CD14-positive monocyte (primary cell): ENCODE data around the gene OS9. TPM values are rescaled to one million over a fixed set of nuclear protein-coding genes. Genes with fewer than 3 reads are reported as not detected.

Experiments used
- DNase-seq, 3 donors: peaks; one replicate each; pipeline ENCODE4 v3.0.0-alpha.2; 2011 to 2022
- H2AFZ ChIP-seq: 2 replicates; pipeline ENCODE4 v1.6.0; 2012; ENCODE audit warnings: mild to moderate bottlenecking, low read depth, low read length, inconsistent platforms; ENCODE audit not compliant: insufficient read depth, poor library complexity, severe bottlenecking
- H3K27ac ChIP-seq, 2 donors: 1 replicate in 1 of 2; 2 replicates in 1 of 2; pipeline ENCODE4 v1.5.1; 2012 to 2013; ENCODE audit warnings: low read length in 2 of 2, control low read depth in 1 of 2, inconsistent platforms in 1 of 2, low read depth in 1 of 2, mild to moderate bottlenecking in 1 of 2
- H3K27me3 ChIP-seq, 2 donors: one replicate each; pipeline versions ENCODE4 v1.6.0 to v1.6.1; 2011 to 2013; ENCODE audit warnings: low read length in 2 of 2; ENCODE audit not compliant: control insufficient read depth in 2 of 2, insufficient read depth in 2 of 2
- H3K36me3 ChIP-seq, 2 donors: replicated peaks in 1 of 2; 1 replicate in 1 of 2; 2 replicates in 1 of 2; pipeline versions ENCODE4 v1.5.1 to v1.6.1; 2012 to 2013; ENCODE audit warnings: low read length in 2 of 2, control low read depth in 1 of 2, inconsistent platforms in 1 of 2, mild to moderate bottlenecking in 1 of 2; ENCODE audit not compliant: insufficient read depth in 2 of 2, control insufficient read depth in 1 of 2
- H3K4me1 ChIP-seq, 2 donors: 1 replicate in 1 of 2; 2 replicates in 1 of 2; pipeline versions ENCODE4 v1.5.1 to v1.6.1; 2012 to 2013; ENCODE audit warnings: low read length in 2 of 2, control low read depth in 1 of 2, inconsistent platforms in 1 of 2, mild to moderate bottlenecking in 1 of 2, moderate library complexity in 1 of 2; ENCODE audit not compliant: insufficient read depth in 2 of 2, control insufficient read depth in 1 of 2
- H3K4me2 ChIP-seq: replicated peaks from 2 replicates; pipeline ENCODE3; 2012; ENCODE audit warnings: low read length, moderate library complexity, mild to moderate bottlenecking; ENCODE audit not compliant: poor library complexity, severe bottlenecking; ENCODE audit errors: extremely low read depth
- H3K4me3 ChIP-seq, 3 experiments: fragments of 200-600 bp in 1 of 3; sonication (generic) in 1 of 3; replicated peaks in 1 of 3; 1 replicate in 2 of 3; 2 replicates in 1 of 3; pipeline ENCODE4 v1.5.1; 2011 to 2013; ENCODE audit warnings: low read length in 3 of 3, mild to moderate bottlenecking in 3 of 3, control low read depth in 2 of 3, low read depth in 2 of 3, inconsistent platforms in 1 of 3, moderate library complexity in 1 of 3
- H3K79me2 ChIP-seq: 2 replicates; pipeline ENCODE4 v1.6.0; 2012; ENCODE audit warnings: mild to moderate bottlenecking, control low read depth, inconsistent platforms, low read length, moderate library complexity; ENCODE audit not compliant: insufficient read depth
- H3K9ac ChIP-seq: 2 replicates; pipeline ENCODE4 v1.6.0; 2017; ENCODE audit warnings: low read length, mild to moderate bottlenecking; ENCODE audit not compliant: insufficient read depth, poor library complexity, severe bottlenecking
- H3K9me3 ChIP-seq, 2 donors: replicated peaks in 1 of 2; 1 replicate in 1 of 2; 2 replicates in 1 of 2; pipeline versions ENCODE4 v1.5.1 to v1.6.1; 2012 to 2013; ENCODE audit warnings: low read length in 2 of 2, control low read depth in 1 of 2; ENCODE audit not compliant: control insufficient read depth in 1 of 2, insufficient read depth in 1 of 2
- H4K20me1 ChIP-seq: 2 replicates; pipeline ENCODE4 v1.6.0; 2012; ENCODE audit warnings: mild to moderate bottlenecking, low read length, control low read depth, moderate library complexity; ENCODE audit not compliant: insufficient read depth
- H3K27ac Mint-ChIP-seq, 7 donors: one replicate each; pipeline ENCODE4 v1.8.0; 2020; ENCODE audit warnings: mild to moderate bottlenecking in 7 of 7, mixed read lengths in 7 of 7, moderate library complexity in 6 of 7, inconsistent platforms in 2 of 7
- H3K27me3 Mint-ChIP-seq, 3 donors: one replicate each; pipeline ENCODE4 v1.8.0; 2021 to 2022; ENCODE audit warnings: low read depth in 3 of 3, mild to moderate bottlenecking in 3 of 3, mixed read lengths in 3 of 3, moderate library complexity in 3 of 3, inconsistent platforms in 1 of 3
- H3K36me3 Mint-ChIP-seq, 2 donors: one replicate each; pipeline ENCODE4 v1.8.0; 2020; ENCODE audit warnings: mixed read lengths in 2 of 2, inconsistent platforms in 1 of 2, mild to moderate bottlenecking in 1 of 2
- H3K4me1 Mint-ChIP-seq: one replicate; pipeline ENCODE4 v1.8.0; 2020; ENCODE audit warnings: mild to moderate bottlenecking, mixed read lengths
- H3K4me3 Mint-ChIP-seq, 2 donors: one replicate each; pipeline ENCODE4 v1.8.0; 2020; ENCODE audit warnings: mild to moderate bottlenecking in 2 of 2, mixed read lengths in 2 of 2, moderate library complexity in 1 of 2
- H3K9me3 Mint-ChIP-seq, 7 donors: one replicate each; pipeline ENCODE4 v1.8.0; 2020 to 2022; ENCODE audit warnings: mixed read lengths in 7 of 7, mild to moderate bottlenecking in 6 of 7, moderate library complexity in 6 of 7, inconsistent platforms in 2 of 7
- CTCF ChIP-seq: fragments of 200-600 bp; IDR thresholded peaks from one replicate; pipeline ENCODE4 v1.8.0; 2022; ENCODE audit warnings: antibody characterized with exemption, mild to moderate bottlenecking
- WGBS: methylation state at CpG from one replicate; pipeline ENCODE4 v1.1.5; 2013; ENCODE audit warnings: missing lambda C conversion rate; ENCODE audit not compliant: insufficient coverage; 5-methylcytosine and 5-hydroxymethylcytosine counted together
- intact Hi-C, 2 donors: fragments of 100-400 bp; cut with micrococcal nuclease; formaldehyde crosslinking; loops; one replicate each; pipeline versions ENCODE4 v1.15.0 to v1.15.1; 2023
- polyA plus RNA-seq, 3 donors: library from polyadenylated mRNA; depleted of rRNA in 1 of 3; unstranded in 2 of 3; stranded (reverse) in 1 of 3; fragments of 300-500 nt in 2 of 3; fragments of >200 nt in 1 of 3; fragmentation: Illumina TruSeq in 2 of 3; gene quantifications; 1 replicate in 2 of 3; 2 replicates in 1 of 3; pipeline ENCODE4 v1.2.3, GENCODE V29; 2012 to 2021

The OS9 gene
- polyA plus RNA-seq, 3 donors = 90.9 to 484 (median 128) TPM

- Mint-ChIP-seq H3K9me3 (no peaks in the 10 kb centered on the region), H3K4me1 (peaks cover 34% of the 10 kb centered on the region), H3K36me3 (peaks cover 29 to 35% of the 10 kb centered on the region in 2 donors), H3K27ac (no peak overlapping the region), H3K4me3 (no peak overlapping the region), H3K27me3 (no peaks in the 10 kb centered on the region)
- no peak overlapping the region for H3K4me2 ChIP-seq
- TF ChIP-seq CTCF = no peak
- WGBS = 94% methylated on average over 62 of the region's 110 CpGs
- intact Hi-C loops = no loop called here
- no peak overlapping the region for H3K9ac ChIP-seq
- no peaks in the 10 kb centered on the region for H3K9me3 ChIP-seq
- H4K20me1 ChIP-seq = no peaks in the 10 kb centered on the region
- no peak overlapping the region for H3K4me3 ChIP-seq
- H2AFZ ChIP-seq = no peak overlapping the region
- H3K27ac ChIP-seq = no peak overlapping the region
- no peaks in the 10 kb centered on the region for H3K27me3 ChIP-seq
- DNase-seq = no peak
- peaks cover 26% of the 10 kb centered on the region for H3K79me2 ChIP-seq
- peaks cover 23 to 33% of the 10 kb centered on the region in 2 donors for H3K36me3 ChIP-seq
- peaks cover 25 to 29% of the 10 kb centered on the region in 2 donors for H3K4me1 ChIP-seq
Observed at GRCh38 chr12:57737467-57738460, 43.8 kb downstream of the OS9 start.

- Histone ChIP-seq H3K9ac (no peak within 1 kb of the TSS), H3K79me2 (peaks cover 26% of the 10 kb centered on the region), H3K36me3 (peaks cover 13 to 23% of the 10 kb centered on the region in 2 donors), H3K4me3 (no peak within 1 kb of the TSS), H4K20me1 (no peaks in the 10 kb centered on the region), H2AFZ (no peak within 1 kb of the TSS), H3K9me3 (no peaks in the 10 kb centered on the region), H3K27me3 (no peaks in the 10 kb centered on the region), H3K4me2 (no peak within 1 kb of the TSS), H3K4me1 (peaks cover 25 to 29% of the 10 kb centered on the region in 2 donors), H3K27ac (no peak within 1 kb of the TSS)
- no peak for DNase-seq
- Mint-ChIP-seq H3K4me1 (peaks cover 35% of the 10 kb centered on the region), H3K4me3 (no peak within 1 kb of the TSS), H3K27me3 (no peaks in the 10 kb centered on the region), H3K36me3 (peaks cover 19 to 26% of the 10 kb centered on the region in 2 donors), H3K27ac (peak within 1 kb of the TSS in 1 of 7 donors; percentile 62), H3K9me3 (no peaks in the 10 kb centered on the region)
- TF ChIP-seq CTCF = no peak
- WGBS = 80% methylated on average over 13 of the region's 36 CpGs
- intact Hi-C loops = no loop called here
Observed at GRCh38 chr12:57738661-57739237, 44.8 kb downstream of the OS9 start, which contains the start of gene AGAP2. TSS of gene AGAP2 (minus strand) at chr12:57738742. CDS start at chr12:57738246, 496 bp downstream.
